ENCODE data around the gene SCAI. TPM values are rescaled to one million over a fixed set of nuclear protein-coding genes. Genes with fewer than 3 reads are reported as not detected.

SCAI gene
- total RNA-seq, 1 experiment from 2014 or later: 13.0 TPM

GRCh38 chr9:125043631-125044030 is 99.7 kb downstream of the SCAI start:
- Histone ChIP-seq H3K4me1 (no peaks in the 10 kb centered on the region), H3K9me3 (no peaks in the 10 kb centered on the region), H3K27me3 (replicated peaks; ENCODE audit: control insufficient read depth, insufficient read depth, low read length) (no peaks in the 10 kb centered on the region), H3K4me3 (ENCODE audit: low read depth, low read length) (no peak overlapping the region), H3K36me3 (ENCODE audit: control insufficient read depth, insufficient read depth, low read length) (no peaks in the 10 kb centered on the region; the same call in 1 of the 2 replicates)
- intact Hi-C loops (cut with micrococcal nuclease; ENCODE audit: unreplicated experiment): no loop called here
- no peak for DNase-seq
- ChIA-PET CTCF (interaction anchor here (0.6 kb wide), 1 partner anchor 58 kb away, joined by 6 read pairs; no protein-coding TSS in a partner anchor), POLR2A (no interaction called here)
- Mint-ChIP-seq H3K4me1 (ENCODE audit: low read depth, unreplicated experiment) (no peaks in the 10 kb centered on the region), H3K27ac (ENCODE audit: unreplicated experiment) (no peak overlapping the region), H3K27me3 (ENCODE audit: insufficient read depth, unreplicated experiment) (no peaks in the 10 kb centered on the region), H3K9me3 (ENCODE audit: unreplicated experiment) (no peaks in the 10 kb centered on the region), H3K36me3 (ENCODE audit: insufficient read depth, unreplicated experiment) (no peaks in the 10 kb centered on the region), H3K4me3 (ENCODE audit: unreplicated experiment) (no peak overlapping the region)
- BruUV-seq (replicated peaks): no TSS peak
- no peak for TF ChIP-seq CTCF (IDR thresholded peaks at IDR 0.05; ENCODE audit: insufficient read depth in 1 of 2, low read depth in 1 of 2, low read length in 1 of 2, severe bottlenecking in 1 of 2, unreplicated experiment in 1 of 2)

- BruUV-seq (replicated peaks): no TSS peak
- POLR2A ChIA-PET: no interaction called here
Observed at GRCh38 chr9:125043148-125043547, 100.2 kb downstream of the SCAI start.

GRCh38 chr9:125038166-125038565 is 105.2 kb downstream of the SCAI start:
- Mint-ChIP-seq H3K4me3 (ENCODE audit: unreplicated experiment) (no peak overlapping the region), H3K4me1 (ENCODE audit: low read depth, unreplicated experiment) (no peaks in the 10 kb centered on the region), H3K27me3 (ENCODE audit: insufficient read depth, unreplicated experiment) (no peaks in the 10 kb centered on the region), H3K9me3 (ENCODE audit: unreplicated experiment) (no peaks in the 10 kb centered on the region), H3K27ac (ENCODE audit: unreplicated experiment) (no peak overlapping the region), H3K36me3 (ENCODE audit: insufficient read depth, unreplicated experiment) (no peaks in the 10 kb centered on the region)
- no peak for TF ChIP-seq CTCF (IDR thresholded peaks at IDR 0.05; ENCODE audit: insufficient read depth in 1 of 2, low read depth in 1 of 2, low read length in 1 of 2, severe bottlenecking in 1 of 2, unreplicated experiment in 1 of 2)
- no peak overlapping the region for H3K4me3 ChIP-seq (ENCODE audit: low read depth, low read length)
- H3K4me1 ChIP-seq: no peaks in the 10 kb centered on the region
- H3K36me3 ChIP-seq (ENCODE audit: control insufficient read depth, insufficient read depth, low read length): no peaks in the 10 kb centered on the region
- ChIA-PET CTCF (no interaction called here), POLR2A (no interaction called here)
- BruUV-seq (replicated peaks): no TSS peak
- intact Hi-C loops (cut with micrococcal nuclease; ENCODE audit: unreplicated experiment): no loop called here
- no peaks in the 10 kb centered on the region for H3K9me3 ChIP-seq
- DNase-seq: no peak
- H3K27me3 ChIP-seq (replicated peaks; ENCODE audit: control insufficient read depth, insufficient read depth, low read length): no peaks in the 10 kb centered on the region

More at GRCh38 chr9:125043148-125043547, 100.2 kb downstream of the SCAI start:
- Mint-ChIP-seq H3K9me3 (ENCODE audit: unreplicated experiment) (no peaks in the 10 kb centered on the region), H3K27me3 (ENCODE audit: insufficient read depth, unreplicated experiment) (no peaks in the 10 kb centered on the region), H3K36me3 (ENCODE audit: insufficient read depth, unreplicated experiment) (no peaks in the 10 kb centered on the region), H3K4me3 (ENCODE audit: unreplicated experiment) (no peak overlapping the region), H3K27ac (ENCODE audit: unreplicated experiment) (no peak overlapping the region), H3K4me1 (ENCODE audit: low read depth, unreplicated experiment) (no peaks in the 10 kb centered on the region)
- no peak for TF ChIP-seq CTCF (IDR thresholded peaks at IDR 0.05; ENCODE audit: insufficient read depth in 1 of 2, low read depth in 1 of 2, low read length in 1 of 2, severe bottlenecking in 1 of 2, unreplicated experiment in 1 of 2)
- Histone ChIP-seq H3K4me1 (no peaks in the 10 kb centered on the region), H3K9me3 (no peaks in the 10 kb centered on the region), H3K36me3 (ENCODE audit: control insufficient read depth, insufficient read depth, low read length) (no peaks in the 10 kb centered on the region; the same call in 1 of the 2 replicates), H3K27me3 (replicated peaks; ENCODE audit: control insufficient read depth, insufficient read depth, low read length) (no peaks in the 10 kb centered on the region), H3K4me3 (ENCODE audit: low read depth, low read length) (no peak overlapping the region)
- intact Hi-C loops (cut with micrococcal nuclease; ENCODE audit: unreplicated experiment): no loop called here
- no peak for DNase-seq
- CTCF ChIA-PET: interaction anchor here (0.6 kb wide), 1 partner anchor 58 kb away, joined by 6 read pairs; no protein-coding TSS in a partner anchor

Data from Caco-2 (cell line).